Measurements from ENCODE around the gene DCC.

The DCC gene

DNA sequence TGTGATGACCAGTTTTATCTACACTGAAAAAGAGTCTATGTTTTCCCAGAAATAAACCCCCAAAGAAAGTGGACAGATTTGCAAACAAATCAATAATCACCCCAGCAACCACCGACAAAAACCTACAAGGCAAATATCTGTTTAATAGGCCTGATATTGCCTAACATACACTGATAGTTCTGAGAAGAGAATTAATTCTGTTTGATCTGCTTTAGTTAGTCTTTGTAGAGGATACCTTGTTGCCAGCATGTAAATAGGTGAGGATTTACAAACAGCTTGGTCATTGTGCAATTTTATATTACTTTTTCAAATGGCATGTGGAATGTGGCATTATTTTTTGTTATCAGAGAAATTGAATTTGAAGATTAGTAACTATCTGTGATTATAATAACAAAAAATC is 86.5 kb downstream of the DCC start:
- DNase-seq, result no peak

DNA sequence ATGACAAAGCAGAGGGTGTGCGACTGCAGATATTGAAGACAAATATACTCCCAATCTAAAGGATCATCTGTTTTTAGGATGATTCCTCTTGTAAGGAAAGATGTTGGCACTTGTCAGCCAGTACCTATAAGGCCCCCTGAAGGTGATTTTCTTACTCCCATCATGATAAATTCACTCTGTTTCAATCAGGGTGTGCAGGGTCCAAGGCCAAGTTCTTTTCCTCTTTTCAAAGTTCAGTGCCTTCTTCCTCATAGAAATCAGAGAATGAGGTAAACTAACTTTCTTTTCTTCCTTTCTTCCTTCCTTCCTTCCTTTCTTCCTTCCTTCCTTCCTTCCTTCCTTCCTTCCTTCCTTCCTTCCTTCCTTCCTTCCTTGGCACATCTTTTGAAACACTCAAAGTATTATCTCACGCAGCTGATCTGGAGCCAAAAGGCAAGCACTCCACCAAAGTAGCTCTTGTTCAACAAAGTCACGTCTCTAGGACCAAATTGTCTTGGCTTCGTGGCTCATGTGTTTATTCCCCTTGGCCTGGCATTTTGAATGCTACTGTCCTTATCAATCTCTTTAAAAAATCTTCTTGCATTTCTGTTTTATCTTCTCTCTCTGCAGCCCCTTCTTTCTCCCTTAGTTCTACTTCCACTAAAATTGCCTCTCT is 87.7 kb downstream of the DCC start:
- DNase-seq, result no peak

DNA sequence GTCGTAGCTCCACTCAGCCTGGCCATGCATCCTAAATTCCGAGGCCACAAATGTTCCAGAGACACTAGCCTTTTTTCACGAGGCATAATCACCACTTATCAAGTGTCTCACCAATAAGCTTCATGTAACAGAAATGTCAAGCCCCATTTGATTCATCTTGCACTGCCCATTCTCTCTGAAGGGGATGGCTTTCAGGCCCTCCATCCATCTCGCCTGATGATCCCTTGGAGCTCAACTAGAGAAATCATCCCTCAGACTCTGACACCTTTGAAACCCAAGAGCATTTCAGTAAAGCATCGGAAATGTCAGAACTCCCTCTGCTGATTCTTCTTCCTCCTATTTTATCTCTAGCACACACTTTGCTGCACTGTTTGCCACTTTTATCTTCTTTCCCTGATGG is 91.7 kb downstream of the DCC start:
- DNase-seq, result no peak

DNA sequence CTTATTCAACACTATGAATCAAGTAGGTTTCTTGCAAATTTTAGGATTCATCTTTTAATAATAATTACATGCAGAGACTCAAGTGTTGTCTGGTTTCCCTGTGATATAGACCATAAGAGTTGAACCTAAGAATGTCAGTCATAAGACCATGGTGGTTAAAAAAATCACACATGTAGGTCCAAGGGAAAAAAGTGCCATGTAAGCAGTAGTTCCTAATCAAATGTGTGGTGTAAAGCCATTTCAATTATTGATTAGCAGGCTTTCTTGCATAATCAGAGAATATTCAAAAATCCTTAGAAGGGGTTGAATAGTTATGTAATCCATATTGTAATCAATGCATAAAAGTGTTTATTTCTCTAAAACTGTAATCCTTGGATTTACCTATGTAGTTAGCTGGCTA is 93.8 kb downstream of the DCC start:
- no peak for DNase-seq

DNA sequence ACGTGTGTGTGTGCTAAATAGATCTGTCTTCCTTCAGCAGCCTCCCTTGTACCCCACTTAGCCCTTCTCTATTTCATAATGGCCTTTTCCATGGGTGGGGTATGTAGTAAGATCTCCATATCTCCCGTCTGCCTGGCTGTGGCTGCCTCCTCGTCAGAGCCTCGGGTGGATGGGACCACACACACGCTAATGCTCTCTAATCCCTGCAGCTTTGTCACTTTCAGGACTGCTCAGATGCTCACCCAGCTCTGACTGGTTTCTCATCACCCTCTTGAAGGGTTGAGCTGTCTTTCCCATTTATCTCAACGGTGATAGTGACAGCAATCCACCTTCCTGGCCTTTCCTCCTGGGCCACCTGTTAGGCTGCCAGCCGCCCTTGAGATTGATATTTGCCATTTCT is 95.3 kb downstream of the DCC start:
- no peak for DNase-seq

DNA sequence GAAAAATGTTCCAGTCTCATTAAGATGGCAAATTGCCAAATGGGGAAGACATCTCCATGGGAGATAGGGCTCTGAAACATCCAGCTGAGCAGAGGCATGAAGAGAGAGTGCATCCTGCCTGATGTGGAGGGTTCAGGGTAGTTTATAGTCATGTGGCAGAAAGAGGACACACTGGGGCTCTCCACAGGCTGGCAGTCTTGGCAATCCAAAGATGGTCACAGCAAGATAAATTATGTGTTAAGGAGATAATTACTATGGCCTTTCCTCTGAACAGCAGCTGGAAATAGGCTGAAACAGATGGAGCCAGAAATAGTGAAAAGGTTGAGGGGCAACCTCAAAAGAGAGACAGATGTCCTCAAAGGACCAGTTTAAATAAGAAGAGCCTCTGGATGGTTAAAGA is 97.2 kb downstream of the DCC start:
- DNase-seq, result no peak

DNA sequence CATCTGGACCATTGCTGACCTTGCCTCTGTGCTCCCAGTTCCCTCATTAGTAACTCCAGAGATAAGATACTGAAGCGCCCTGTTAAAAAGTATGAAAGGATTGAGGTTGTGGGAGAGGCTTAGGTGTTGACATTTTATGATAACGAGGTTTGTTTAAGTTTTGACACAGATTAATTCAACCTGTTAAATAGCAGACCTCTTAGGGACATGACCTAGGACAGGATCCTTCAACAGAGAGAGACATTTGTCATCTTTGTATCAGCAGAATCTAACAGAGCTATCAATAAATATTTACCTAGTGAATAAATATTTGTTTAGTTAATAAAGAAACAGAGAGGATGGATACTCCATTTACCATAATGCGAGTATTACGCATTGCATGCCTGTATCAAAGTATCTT is 99.5 kb downstream of the DCC start:
- no peak for DNase-seq

DNA sequence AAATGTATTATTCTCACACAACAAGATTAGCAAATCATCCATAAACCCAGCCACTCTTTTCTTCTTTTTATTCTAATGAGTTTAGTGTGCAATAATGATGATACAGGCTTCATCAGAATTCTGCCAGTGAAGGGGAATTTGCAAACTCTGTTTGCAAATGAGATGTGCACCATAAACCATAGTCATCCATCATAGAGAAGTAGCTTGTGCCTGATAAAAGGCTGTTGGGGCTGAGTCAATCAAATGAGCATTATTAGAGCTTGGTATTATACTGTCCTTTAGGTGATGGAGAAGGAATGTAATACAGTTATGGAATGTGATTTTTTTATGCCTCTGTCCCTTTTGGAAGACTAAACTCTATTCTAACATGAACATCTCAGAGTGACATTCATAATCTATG is 101.8 kb downstream of the DCC start:
- no peak for DNase-seq

DNA sequence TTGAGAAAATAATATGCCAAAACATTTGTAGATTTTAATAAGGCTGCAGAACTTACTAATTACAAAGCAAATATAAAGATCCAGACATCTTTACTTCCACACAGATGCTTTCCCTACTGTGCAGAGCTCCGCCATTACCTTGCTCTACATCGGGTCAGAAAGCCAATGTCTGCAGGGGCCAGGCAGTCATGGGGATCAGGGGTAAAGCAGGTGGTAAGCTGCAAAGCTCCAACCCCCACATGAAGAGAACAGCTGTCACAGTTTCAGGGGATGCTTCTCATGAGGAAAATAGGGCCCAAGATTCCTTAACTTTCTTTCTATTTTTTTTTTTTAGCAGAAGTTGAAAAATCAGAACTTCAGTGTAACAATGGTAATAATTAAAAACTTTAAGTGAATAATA is 102.7 kb downstream of the DCC start:
- no peak for DNase-seq

DNA sequence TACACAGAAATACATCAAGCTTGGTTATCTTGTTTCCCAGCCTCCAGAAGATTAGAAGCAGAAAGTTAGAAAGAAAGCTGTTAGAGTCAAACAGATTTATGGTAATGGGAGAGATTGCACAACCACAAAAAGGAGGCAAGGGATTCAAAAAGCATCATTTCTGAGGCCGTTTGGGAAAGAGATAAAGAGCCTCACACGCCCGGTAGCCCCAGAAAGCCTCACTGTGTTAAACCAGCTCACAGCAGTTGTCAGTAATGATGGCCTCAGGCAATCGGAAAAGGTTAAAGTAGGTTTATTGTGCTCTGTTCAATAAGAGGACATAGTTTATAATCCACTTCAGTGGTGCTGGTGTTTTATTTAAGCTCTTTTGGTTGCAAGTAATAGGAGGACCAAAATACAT is 111.3 kb downstream of the DCC start:
- DNase-seq, result no peak

DNA sequence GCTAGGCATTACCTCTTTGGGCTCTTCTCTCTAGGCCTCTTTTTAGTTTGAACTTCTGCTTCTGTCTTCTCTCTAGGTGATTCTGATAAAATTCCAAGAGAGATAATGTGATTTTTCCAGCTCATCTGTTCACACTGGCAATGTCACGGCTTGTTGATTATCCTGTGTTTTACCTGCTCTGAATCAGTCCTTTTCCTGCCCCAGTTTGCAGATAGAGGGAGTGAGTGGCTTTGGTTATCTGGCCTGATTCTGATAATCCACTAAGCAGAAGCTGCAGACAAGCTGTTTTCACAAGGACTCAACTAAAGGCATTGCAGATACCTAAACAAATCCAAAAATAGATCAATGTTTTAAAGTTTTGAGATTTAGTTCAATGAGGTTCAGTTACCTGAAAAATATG is 111.9 kb downstream of the DCC start:
- DNase-seq, result no peak

DNA sequence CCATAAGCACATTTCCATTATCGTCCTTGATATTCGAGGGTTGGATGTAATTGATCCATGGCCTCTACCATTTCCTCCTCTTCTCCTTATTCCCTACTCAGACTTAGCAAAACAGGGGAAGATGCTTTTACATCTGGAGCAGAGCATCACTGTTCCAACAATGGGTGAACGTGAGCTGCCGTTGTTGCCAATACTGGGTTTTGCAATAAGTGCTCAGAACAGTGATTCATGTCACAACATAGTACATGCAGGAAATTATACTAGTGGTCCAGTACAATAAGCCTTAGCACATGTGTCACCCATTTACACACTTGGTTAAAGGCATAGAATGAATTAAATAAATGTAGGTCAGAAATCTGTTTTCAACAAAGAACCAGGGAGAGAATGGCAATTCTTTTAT is 112.4 kb downstream of the DCC start:
- DNase-seq, result no peak

DNA sequence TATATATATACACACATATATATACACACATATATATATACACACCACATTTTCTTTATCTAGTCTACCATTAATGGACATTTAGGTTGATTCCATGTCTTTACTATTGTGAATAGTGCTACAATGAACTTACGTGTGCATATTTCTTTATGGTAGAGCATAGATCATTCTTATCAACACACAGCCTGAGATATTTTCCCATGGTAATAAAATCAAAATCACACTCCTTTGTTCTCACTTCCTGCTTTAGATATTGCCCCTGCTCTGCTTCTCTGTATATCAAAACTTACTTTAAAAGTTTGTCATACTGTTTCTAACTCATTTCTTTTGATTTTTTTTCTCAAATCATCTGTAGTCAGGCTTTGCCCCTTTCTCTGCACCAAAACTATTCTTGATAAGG is 119.9 kb downstream of the DCC start:
- DNase-seq, result no peak

DNA sequence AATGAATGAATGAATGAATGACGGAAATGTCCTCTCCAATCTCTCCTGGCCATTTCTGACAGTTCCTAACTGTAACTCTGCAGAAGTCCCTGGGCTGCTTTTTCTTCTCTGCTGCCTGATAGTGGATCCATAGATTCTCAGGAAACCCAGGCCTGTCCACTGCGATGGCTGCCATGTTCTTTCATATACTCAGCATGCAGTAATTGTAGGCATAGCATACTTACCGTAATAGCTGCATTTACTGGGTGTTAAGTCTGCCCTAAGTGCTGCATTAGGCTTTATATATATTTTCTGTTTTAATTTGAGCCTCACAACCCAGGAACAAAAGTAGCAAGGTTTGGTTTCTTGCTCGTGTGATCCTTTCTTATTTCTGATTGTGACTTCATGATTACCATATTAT is 122.9 kb downstream of the DCC start:
- no peak for DNase-seq

DNA sequence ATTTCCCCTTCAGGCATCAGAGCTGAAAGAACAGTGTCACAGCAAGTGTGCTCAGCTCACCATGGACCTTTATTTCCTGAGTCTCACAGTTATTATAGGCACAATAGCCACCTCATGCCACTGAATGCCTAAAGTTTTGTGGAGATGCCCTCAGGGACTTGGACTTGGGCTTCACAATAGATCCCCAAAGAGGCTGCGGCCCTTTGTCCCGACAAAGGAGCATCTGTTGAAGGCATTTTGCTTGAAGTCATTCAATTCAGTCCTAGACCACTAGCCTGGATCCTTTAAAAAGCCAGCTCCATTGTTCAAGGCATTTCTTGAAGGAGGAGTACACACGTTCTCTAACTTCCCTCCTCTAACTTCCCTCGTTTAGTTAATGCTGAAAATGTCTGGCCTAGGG is 125.4 kb downstream of the DCC start:
- no peak for DNase-seq

DNA sequence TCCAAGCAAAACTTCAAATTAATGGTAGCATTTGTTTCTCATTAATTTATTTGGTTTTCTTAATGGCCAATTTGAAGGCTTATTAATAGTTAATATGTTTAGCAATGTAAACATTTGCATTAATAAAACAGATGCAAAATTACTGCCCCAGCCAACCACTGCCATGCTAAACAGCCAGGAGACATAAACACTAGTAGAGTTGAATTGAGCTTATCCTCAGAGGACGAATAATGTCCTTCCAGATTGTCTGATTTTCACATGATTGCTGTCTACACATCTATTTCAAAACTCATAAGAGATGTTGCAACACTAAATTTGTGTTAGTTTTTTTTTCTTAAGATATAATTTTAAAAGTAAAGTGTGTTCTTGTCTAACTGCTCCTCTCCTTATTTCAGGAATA is 128.5 kb downstream of the DCC start:
- DNase-seq, result no peak

DNA sequence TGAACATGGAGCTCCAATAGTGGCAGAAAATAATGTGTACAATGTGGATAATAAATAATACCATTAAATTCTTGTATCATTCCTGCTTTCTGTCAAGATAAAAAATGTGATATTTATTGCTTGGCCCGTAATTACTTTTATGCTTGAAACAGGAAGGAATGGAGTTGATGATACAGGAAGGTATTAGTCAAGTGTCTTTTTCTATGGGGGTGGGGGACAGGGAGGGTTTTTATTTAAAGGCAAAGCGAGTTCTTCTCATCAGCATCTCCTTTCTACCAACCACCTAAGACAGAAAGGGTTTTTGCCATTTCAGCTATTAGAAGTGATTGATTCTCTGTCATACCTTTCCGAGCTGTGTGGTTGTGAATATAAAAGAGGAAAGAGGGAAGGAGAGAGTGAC is 135.3 kb downstream of the DCC start:
- no peak for DNase-seq

DNA sequence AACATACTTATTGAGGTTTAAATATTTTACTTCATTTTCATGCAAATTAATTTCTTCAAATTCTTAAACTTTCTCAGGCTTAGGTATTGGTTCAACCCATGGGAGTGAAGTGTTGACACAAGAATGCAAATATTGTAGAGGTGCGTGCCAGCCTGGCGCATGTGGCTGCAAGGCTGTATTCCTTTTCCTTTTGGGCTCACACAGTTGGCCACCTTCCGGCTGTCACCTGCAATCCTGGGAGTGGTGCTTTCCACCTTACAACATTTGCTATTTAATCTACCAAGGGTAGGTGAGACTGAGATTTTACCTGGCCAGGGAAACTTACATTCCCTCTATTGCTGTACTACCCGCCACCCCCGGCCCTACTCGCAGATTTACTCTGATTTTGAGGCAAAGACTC is 141.1 kb downstream of the DCC start:
- no peak for DNase-seq

DNA sequence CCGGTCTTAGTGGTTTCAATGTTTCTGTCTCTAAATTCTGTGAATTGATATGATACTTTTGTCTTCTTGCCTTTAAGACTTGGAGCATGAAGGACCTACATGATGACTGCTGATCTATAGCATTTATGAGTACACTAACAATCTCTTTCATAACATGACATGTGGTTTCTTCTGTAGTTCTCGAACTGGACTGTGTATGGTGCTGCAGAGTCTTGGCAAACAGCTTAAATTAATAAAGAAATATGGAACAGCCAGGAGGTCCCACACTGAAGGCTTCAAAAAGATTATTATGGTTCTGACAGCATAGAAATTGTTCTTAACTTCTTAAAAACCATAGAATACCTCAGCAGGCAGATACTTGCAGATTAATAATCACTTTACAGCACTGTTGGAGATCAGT is 145.0 kb downstream of the DCC start:
- DNase-seq, result no peak

DNA sequence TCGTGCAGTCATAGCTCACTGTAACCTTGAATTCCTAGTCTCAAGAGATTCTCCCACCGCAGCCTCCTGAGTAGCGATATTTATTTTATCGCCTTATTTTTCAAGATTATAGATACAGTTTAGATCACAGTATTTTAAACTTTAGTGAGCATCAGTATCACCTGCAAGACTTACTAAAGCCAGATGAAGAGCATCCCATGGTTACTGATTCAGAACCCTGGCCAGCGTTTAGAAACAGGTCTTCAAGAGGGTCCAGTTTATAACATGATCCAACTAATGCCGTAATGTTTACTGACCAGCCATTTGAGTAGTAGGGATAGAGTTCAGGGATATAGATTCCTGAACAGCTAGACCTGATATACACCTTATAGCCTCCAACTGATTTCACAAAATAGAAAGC is 146.1 kb downstream of the DCC start:
- DNase-seq, result no peak

DNA sequence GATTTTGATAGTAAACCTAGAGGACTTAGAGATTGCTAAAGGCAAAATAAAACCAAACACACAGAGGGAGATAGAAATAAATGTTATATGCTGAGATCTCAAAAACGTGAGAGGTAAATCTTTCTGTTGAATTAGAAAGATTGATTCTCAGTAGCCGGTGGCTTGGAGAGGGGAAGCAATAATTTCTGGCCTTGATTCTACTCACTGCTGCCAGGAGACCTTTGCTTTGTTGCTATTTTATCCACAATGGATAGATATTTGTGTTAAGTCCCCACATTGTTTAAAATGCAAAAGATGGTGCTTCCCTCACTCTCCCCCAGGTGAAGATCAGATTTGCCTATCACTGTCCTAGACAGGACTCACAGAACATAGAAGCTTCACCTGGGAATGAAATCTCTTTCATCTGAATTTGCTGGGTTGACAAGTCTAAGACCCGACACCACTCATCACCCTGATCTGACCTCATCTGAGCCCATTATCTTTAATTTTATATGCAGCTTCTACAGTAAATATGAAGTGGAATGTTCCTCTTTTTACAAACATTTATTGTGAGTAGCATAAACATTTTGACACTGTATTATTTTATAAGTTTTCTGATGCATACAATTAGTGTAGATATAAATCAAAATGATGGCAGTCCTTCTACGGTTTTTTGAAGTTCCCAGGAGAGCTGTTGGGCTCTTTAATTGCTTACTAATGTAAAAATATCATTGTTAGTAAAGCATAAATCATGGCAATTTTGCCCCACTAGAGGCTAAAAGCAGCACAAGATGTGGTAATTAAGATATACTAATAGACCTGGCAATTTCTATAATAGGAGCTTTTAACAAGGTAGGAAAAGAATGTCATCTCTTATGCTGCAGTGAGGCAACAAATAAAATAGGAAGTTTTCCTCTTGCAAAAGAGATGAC is 149.7 kb downstream of the DCC start:
- DNase-seq, result no peak

DNA sequence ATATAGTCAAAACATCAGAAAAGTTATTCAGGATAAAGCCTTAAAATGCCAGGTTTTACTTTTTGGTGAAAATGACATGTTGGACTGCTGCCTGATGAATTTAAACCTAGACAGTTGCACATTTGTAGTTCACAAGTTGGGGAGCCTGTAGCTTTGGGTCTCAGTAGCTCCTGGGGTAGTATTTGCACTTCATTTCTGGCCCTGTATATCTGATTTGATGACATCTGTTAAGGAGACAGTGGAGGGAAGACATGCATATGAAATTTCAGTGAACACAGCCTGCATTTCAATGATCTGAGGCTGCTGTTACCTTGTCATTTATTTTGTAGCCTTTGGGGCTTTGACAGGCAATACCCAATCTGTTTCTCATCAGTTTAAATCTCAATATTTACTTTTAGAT is 156.4 kb downstream of the DCC start:
- DNase-seq, result no peak

DNA sequence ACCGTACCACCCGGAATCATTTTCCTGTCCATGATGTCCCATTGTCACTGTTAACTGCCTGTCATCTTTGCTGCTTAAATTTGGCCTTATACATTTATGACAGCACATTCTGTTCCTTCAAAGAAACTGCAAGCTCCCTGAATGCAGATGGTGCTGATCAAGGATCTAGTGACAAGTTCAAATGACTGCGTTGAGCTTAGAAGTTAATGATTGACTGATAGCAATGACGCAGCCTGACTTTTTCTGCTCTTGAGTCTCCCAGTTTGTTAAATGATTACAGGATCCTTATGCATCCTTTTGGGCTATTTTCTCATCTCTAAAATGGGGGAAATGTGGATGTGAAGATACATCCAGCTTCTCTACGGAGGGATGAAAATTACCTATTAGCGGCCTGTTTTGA is 159.0 kb downstream of the DCC start:
- DNase-seq, result no peak

DNA sequence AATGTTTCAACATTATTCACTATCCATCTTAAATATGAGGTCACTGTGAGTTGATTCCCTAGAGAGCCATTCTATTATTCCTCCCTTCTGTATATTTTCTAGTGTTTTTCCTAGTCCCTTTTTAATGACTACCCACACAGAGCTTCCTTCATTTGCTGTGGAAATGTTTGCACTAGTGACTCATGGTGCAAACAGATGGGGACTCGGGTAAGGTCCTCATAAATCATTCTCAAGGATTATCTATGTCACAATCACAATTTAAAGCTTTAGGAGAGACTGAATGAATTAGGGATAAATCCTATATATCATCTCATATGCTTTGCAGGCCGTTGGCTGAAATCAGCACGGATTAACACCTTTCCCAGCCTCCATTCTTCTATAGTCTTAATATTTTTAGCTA is 159.6 kb downstream of the DCC start:
- no peak for DNase-seq

DNA sequence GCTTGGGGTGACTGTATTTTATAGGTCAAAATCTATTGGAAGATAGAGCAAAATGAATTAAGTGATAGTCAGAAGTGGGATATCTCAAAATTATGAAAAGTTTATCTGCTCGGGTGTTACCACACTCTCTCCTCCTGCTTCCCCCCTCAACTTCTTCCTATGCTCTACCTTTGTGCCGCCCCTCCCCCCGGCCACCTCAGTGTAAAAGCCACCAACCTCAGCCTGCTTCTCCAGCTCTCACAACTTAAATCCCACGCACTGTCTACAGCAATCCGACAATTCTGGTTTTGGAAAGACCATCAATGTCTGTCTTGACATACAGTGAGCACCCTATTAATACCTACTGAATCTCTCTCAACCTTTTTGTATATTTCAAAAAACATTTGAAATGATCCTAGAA is 164.6 kb downstream of the DCC start:
- DNase-seq, result no peak

Measured in CD4-positive, alpha-beta T cell treated with Interleukin-4 for 1 hour (primary cell).